A549 (cell line): ENCODE results near the gene DUSP28. TPM values are rescaled to one million over a fixed set of nuclear protein-coding genes. Genes with fewer than 3 reads are reported as not detected.

Source experiments
- ATAC-seq, 2 experiments: fragments of 200-7000 bp in 1 of 2; fragments of >200 bp in 1 of 2; cut with Nextera tagmentation in 1 of 2; cut with Tn5 transposase in 1 of 2; 3 replicates each; pipeline versions ENCODE4 v1.8.0 to v1.9.1; 2018 to 2020; ENCODE audit warnings: mild to moderate bottlenecking in 1 of 2, moderate library complexity in 1 of 2
- CTCF ChIA-PET: fragments of 300-600 bp; sonication (Branson Sonifier 250); formaldehyde crosslinking; extraction: SDS; loops from one replicate; lab custom pipeline; 2021; ENCODE audit warnings: antibody characterized with exemption, inconsistent platforms; lab: Yijun Ruan, JAX
- POLR2A ChIA-PET: fragments of 350-600 bp; formaldehyde crosslinking; extraction: SDS; loops from one replicate; lab custom pipeline; 2021; ENCODE audit warnings: antibody characterized with exemption, inconsistent platforms; lab: Yijun Ruan, JAX
- DNase-seq, 2 experiments: peaks; one replicate each; pipeline versions ENCODE4 v3.0.0 to v3.0.0-alpha.2; 2011 to 2016; ENCODE audit warnings: low read depth in 1 of 2, low spot score in 1 of 2
- FAIRE-seq: peaks from 2 replicates; lab custom pipeline; 2011; peaks lifted over from hg19 to GRCh38; lab: Jason Lieb, UNC
- H3K27ac ChIP-seq, 2 experiments: fragments of >200 bp; sonication (Bioruptor Twin); formaldehyde crosslinking; 3 replicates each; pipeline ENCODE4 v1.5.1; 2016 to 2017
- H3K4me1 ChIP-seq: fragments of >200 bp; sonication (Bioruptor Twin); formaldehyde crosslinking; 3 replicates; pipeline ENCODE4 v1.6.1; 2016
- H3K4me2 ChIP-seq: fragments of >200 bp; sonication (Bioruptor Twin); formaldehyde crosslinking; 3 replicates; pipeline ENCODE4 v1.6.1; 2016
- H3K4me3 ChIP-seq: fragments of >200 bp; sonication (Bioruptor Twin); formaldehyde crosslinking; 3 replicates; pipeline ENCODE4 v1.5.1; 2016
- H3K9me3 ChIP-seq: fragments of >200 bp; sonication (Bioruptor Twin); formaldehyde crosslinking; 3 replicates; pipeline ENCODE4 v1.6.1; 2016
- ATOH8 ChIP-seq: fragments of 250-450 bp; sonication (Bioruptor Pico); IDR thresholded peaks from 2 replicates; pipeline ENCODE4 v1.5.0; 2020; ENCODE audit warnings: low read depth, mild to moderate bottlenecking, moderate library complexity
- BHLHE40 ChIP-seq: IDR thresholded peaks from 2 replicates; pipeline ENCODE4 v1.6.1; 2012; ENCODE audit warnings: low read depth, low read length, inconsistent platforms
- CBX2 ChIP-seq: fragments of 200-600 bp; sonication (generic); IDR thresholded peaks from 2 replicates; pipeline ENCODE4 v1.6.1; 2016; ENCODE audit warnings: low read depth, mild to moderate bottlenecking, borderline replicate concordance
- CEBPB ChIP-seq, 2 experiments: fragments of >200 bp in 1 of 2; sonication (Bioruptor Twin) in 1 of 2; formaldehyde crosslinking in 1 of 2; IDR thresholded peaks; 2 replicates each; pipeline ENCODE4 v1.6.1; 2012 to 2016
- CHD2 ChIP-seq: fragments of 150-350 bp; IDR thresholded peaks from 2 replicates; pipeline ENCODE4 v1.6.1; 2014; ENCODE audit warnings: low read length; ENCODE audit not compliant: partially characterized antibody
- CHD4 ChIP-seq: fragments of 200-600 bp; sonication (generic); IDR thresholded peaks from 2 replicates; pipeline ENCODE4 v1.6.1; 2016; ENCODE audit warnings: antibody characterized with exemption, mild to moderate bottlenecking, borderline replicate concordance
- EHF ChIP-seq: fragments of 250-450 bp; sonication (Bioruptor Pico); IDR thresholded peaks from 2 replicates; pipeline ENCODE4 v1.5.0; 2020; ENCODE audit warnings: mild to moderate bottlenecking
- ELK1 ChIP-seq: fragments of 150-350 bp; IDR thresholded peaks from 2 replicates; pipeline ENCODE4 v1.6.1; 2014; ENCODE audit warnings: low read depth, mild to moderate bottlenecking, low read length
- ESRRA ChIP-seq: fragments of 150-350 bp; IDR thresholded peaks from 2 replicates; pipeline ENCODE4 v1.6.1; 2014; ENCODE audit warnings: mild to moderate bottlenecking, low read length, borderline replicate concordance
- FOXS1 ChIP-seq: fragments of 250-450 bp; sonication (Bioruptor Pico); IDR thresholded peaks from 2 replicates; pipeline ENCODE4 v1.5.0; 2020; ENCODE audit warnings: mild to moderate bottlenecking, moderate library complexity
- HOXB13 ChIP-seq: fragments of 250-450 bp; sonication (Bioruptor Pico); IDR thresholded peaks from 2 replicates; pipeline ENCODE4 v1.5.0; 2020; ENCODE audit warnings: low read depth, mild to moderate bottlenecking, moderate library complexity
- MAFK ChIP-seq: fragments of 450-650 bp; IDR thresholded peaks from 2 replicates; pipeline ENCODE4 v1.6.1; 2014; ENCODE audit not compliant: partially characterized antibody
- MYC ChIP-seq: IDR thresholded peaks from 2 replicates; pipeline ENCODE4 v1.6.1; 2012; ENCODE audit warnings: mild to moderate bottlenecking, inconsistent platforms, low read length, improper control_type of control experiment, borderline replicate concordance
- NR3C1 ChIP-seq: fragments of >200 bp; sonication (Bioruptor Twin); formaldehyde crosslinking; IDR thresholded peaks from 3 replicates; pipeline ENCODE4 v1.6.1; 2017
- PHF8 ChIP-seq: fragments of 200-600 bp; sonication (generic); IDR thresholded peaks from 2 replicates; pipeline ENCODE4 v1.6.1; 2016; ENCODE audit warnings: low read depth, mild to moderate bottlenecking, antibody characterized with exemption, moderate library complexity, borderline replicate concordance
- RAD21 ChIP-seq, 2 experiments: fragments of >200 bp in 1 of 2; sonication (Bioruptor Twin) in 1 of 2; formaldehyde crosslinking in 1 of 2; IDR thresholded peaks in 1 of 2; conservative IDR thresholded peaks in 1 of 2; 2 replicates in 1 of 2; 3 replicates in 1 of 2; pipeline ENCODE4 v1.6.1; 2012 to 2018; ENCODE audit warnings: inconsistent platforms in 1 of 2
- SMC3 ChIP-seq: fragments of >200 bp; sonication (Bioruptor Twin); formaldehyde crosslinking; IDR thresholded peaks from 3 replicates; pipeline ENCODE4 v1.6.1; 2018; ENCODE audit warnings: inconsistent platforms
- TFCP2L1 ChIP-seq: fragments of 250-450 bp; sonication (Bioruptor Pico); IDR thresholded peaks from 2 replicates; pipeline ENCODE4 v1.5.0; 2021; ENCODE audit warnings: mild to moderate bottlenecking
- USF2 ChIP-seq: fragments of 450-650 bp; IDR thresholded peaks from 2 replicates; pipeline ENCODE4 v1.6.1; 2014; ENCODE audit warnings: antibody characterized with exemption
- WGBS: methylation state at CpG from one replicate; pipeline ENCODE4 v1.1.6; 2017; ENCODE audit errors: missing lambda C conversion rate; 5-methylcytosine and 5-hydroxymethylcytosine counted together
- polyA plus RNA-seq, 4 experiments: library from polyadenylated mRNA; depleted of rRNA in 3 of 4; stranded (reverse); fragments of >200 nt; fragmentation: RNase III in 1 of 4; extraction: RNeasy Plus Mini Kit Qiagen cat#74134 plus additional on column Dnase treatment in 1 of 4; gene quantifications; 2 replicates in 3 of 4; 3 replicates in 1 of 4; pipeline ENCODE4 v1.2.3, GENCODE V29; 2011 to 2017

DUSP28 gene
- polyA plus RNA-seq, 2 of the 4 experiments (the other 2 are of a cell fraction): 5.2 to 14.3 TPM

DNA sequence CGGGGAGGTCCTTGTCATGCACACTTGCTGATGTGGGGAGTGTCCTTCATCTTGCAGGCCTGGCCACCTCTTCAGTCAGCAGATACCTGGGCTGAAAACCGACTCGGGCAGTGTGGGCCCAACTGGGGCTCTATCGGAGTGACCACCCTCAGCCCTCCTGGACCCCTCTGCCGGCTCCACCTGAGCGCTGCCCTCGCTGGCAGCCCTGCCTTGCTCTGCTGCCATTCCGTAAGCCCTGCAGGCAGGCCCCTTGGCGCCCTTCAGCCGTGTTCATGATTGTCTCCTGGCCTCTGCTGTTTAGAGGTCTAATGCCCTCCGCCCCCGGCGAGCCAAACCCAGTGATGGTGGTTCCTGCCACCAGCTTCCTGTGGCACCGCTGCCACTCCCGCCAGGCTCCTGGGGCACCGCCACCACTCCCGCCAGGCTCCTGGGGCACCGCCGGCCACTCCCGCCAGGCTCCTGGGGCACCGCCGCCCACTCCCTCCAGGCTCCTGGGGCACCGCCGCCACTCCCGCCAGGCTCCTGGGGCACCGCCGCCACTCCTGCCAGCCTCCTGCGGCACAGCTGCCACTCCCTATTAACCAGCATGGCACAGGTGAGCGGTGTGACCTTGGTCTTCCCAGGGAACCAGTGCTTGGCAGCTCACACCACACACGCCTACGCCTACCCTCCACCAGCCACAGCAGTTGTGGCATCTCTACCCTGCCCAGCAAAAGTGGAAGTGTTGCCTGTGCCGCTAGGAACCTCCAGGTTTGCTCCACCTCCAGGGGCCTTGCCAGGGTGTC, 42.3 kb downstream of the DUSP28 start:
- Histone ChIP-seq H3K4me2 (no peak overlapping the region), H3K9me3 (no peaks in the 10 kb centered on the region), H3K4me1 (peaks cover 13% of the 10 kb centered on the region), H3K4me3 (no peak overlapping the region), H3K27ac (no peak overlapping the region)
- ChIA-PET POLR2A (interaction anchor here (0.8 kb wide), 1 partner anchor 16 kb away, joined by 4 read pairs; the partner anchor contains the start of gene CAPN10), CTCF (interaction anchor here (1.0 kb wide), 1 partner anchor 74 kb away, joined by 3 read pairs; no protein-coding TSS in a partner anchor)
- WGBS: 91% methylated on average over 25 of the region's 32 CpGs
- DNase-seq (no peak), FAIRE-seq (no peak), ATAC-seq (no peak)
- TF ChIP-seq ATOH8 (CRISPR knock-in tag): no peak
- TF ChIP-seq RAD21 (conservative IDR thresholded peaks at IDR 0.05 in 1 of 2, IDR thresholded peaks at IDR 0.05 in 1 of 2): no peak
- no peak for TF ChIP-seq TFCP2L1 (CRISPR knock-in tag)
- no peak for TF ChIP-seq ESRRA
- no peak for TF ChIP-seq CHD4
- no peak for TF ChIP-seq EHF (CRISPR knock-in tag)
- no peak for TF ChIP-seq NR3C1
- TF ChIP-seq MAFK: no peak
- TF ChIP-seq MYC: no peak
- TF ChIP-seq HOXB13 (CRISPR knock-in tag): no peak
- TF ChIP-seq FOXS1: no peak
- no peak for TF ChIP-seq CEBPB (IDR thresholded peaks at IDR 0.05)
- no peak for TF ChIP-seq CHD2
- no peak for TF ChIP-seq CBX2
- TF ChIP-seq ELK1: no peak
- TF ChIP-seq USF2: no peak

DNA sequence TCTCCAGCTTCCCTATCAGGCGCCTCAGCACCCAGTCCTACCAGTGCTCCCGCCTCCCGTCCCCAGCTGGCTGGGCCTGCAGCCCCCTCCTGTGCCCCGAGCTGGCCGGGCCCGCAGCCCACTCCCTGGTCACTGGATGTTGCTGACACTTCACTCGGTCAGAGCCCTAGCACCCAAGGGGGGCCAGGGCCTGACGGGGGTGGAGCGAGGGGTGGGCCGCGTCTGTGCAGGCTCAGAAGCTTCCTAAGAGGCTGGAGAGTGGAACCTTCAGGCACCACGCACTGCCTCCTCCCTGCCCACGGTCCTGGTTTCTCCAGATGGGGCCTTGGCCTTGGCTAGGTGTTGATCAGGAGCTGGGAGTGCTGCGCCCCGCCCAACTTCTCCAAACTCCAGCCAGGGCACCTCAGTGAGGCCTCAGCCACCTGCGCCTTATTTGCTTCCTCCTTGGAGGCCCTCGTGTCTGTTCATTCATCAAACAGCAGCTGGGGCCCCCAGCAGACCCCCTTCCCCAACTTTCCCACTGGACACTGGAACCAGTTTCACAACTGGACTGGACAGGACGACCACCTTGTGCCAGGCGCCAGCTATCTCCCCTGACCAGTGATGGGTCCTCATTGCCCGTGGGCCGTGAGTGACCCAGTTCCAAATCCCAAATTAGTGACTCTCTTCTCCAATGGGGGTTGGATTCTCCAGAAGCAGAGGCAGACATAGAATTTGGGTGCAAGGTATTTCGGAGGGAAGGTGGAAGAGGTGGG, 43.1 kb downstream of the DUSP28 start:
- Histone ChIP-seq H3K4me3 (no peak overlapping the region), H3K9me3 (no peaks in the 10 kb centered on the region), H3K4me2 (no peak overlapping the region), H3K27ac (no peak overlapping the region), H3K4me1 (peaks cover 13% of the 10 kb centered on the region)
- 89% methylated on average over 13 of the region's 22 CpGs for WGBS
- no peak for DNase-seq
- FAIRE-seq: no peak
- no peak for ATAC-seq
- POLR2A ChIA-PET: interaction anchor here (0.8 kb wide), 1 partner anchor 17 kb away, joined by 4 read pairs; the partner anchor contains the start of gene CAPN10
- TF ChIP-seq BHLHE40 (no peak), PHF8 (no peak), MYC (no peak), SMC3 (no peak), EHF (CRISPR knock-in tag) (no peak)
- CTCF ChIA-PET: interaction anchor here (1.0 to 1.9 kb wide), 2 partner anchors 18 to 74 kb away, joined by 3 to 5 read pairs; no protein-coding TSS in a partner anchor
